GM18858 (cell line): ENCODE data around the gene SYF2.
"Not testable (repeated sequence)": the region's sequence is repeated elsewhere in the genome, so short reads cannot be mapped to it uniquely, and the experiment has no call there.

Source experiments
- ATAC-seq: cut with Tn5 transposase; IDR thresholded peaks from one replicate; pipeline ENCODE4 v1.9.1; 2021; ENCODE audit not compliant: unreplicated experiment

Gene SYF2

DNA sequence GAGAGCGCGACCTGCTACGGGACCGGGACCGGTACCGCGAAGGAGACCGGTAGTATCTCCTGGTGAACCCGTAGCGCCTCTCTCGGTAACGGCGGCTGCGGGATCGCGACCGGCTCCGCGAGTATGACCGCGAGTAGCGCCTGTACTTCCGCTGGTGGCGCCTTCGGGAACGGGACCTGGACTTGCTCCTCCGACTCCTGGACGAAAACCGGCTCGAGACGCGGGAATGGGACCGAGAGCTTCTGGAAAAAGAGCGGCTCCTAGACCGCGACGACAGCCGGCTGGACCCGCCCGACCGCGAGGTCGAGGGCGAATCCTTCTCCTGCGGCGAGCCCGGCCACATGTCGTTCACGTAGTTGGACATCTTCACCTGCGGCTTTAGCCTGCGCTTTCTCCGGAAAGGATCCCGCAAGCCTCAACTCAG lies 14.3 kb upstream of the SYF2 start:
- no peak for ATAC-seq

DNA sequence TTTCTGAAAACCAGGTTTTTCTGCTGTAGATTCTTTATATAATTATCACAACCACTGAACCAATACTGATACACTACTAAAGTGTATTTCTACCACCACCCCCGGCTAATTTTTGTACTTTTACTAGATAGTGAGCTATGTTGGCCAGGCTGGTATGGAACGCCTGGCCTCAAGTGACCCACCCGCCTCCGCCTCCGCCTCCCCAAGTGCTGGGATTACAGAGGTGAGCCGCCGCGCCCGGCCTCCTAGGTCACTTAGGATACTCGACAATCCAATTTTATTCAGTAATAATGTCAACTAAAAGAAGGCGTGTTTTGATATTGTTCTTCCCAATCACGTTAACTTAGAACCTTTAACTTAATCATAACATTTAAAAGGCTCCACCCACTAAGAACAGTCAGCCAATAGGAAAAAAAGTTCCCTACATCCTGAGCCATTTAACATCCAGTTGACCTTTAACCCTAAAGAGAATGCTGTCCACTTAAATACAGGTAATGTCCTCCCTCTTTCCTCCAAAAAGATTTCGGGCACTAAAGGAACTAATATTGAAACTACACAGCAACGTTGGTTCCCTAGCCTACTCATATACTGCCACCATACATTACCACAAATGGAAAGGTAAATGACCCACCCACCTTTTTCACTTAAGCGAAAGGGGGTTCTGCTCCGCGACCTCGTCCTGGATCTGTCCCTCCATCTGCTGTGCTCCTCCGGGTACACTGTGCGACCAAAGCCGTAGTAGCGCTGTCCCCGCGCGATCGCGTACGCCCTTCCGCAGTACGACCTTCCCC lies 13.7 kb upstream of the SYF2 start:
- no peak for ATAC-seq

GRCh38 chr1:25245393-25245792 lies 13.1 kb upstream of the SYF2 start:
- no peak for ATAC-seq

GRCh38 chr1:25243907-25244306 lies 11.6 kb upstream of the SYF2 start:
- no peak for ATAC-seq

DNA sequence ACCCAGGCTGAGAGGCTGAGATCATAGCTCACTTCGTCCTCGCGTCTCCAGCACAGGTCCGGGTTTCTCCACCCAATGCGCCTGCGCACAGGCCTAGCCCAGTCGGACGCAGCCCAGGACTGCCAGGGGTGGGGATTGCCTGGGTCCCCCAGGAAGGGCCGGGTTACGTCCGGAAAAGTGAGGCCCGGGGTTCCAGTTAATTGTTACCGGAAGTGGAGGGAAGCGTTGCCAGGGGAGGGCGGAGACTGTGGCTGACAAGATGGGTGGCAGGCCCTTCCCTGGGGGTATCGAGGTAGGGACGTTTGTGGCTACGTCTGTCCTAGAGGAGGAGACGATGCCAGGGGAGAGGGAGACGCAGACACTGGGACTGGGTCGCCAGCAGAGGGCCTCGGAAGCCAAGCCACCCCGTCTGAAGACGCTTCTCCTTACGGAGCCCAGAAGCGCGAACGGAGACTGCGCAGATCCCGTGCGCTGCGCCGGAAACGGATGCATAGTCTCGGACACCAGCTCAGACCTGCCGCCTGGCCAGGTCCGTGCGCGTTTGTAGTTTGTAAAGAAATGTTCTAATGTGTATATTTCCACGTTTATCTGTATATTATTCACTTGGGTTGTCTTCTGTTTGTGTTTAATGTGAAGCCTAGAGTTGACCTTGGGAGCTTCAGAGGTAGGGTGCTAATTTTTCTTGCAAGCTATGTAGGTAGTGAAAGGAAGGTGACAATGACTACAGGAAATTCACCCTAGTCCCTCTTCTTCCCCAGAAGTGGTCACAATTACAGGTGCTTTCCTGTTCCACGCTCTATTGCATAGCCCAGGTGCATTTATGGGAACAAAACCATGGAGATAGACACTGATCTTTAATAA lies 7.6 kb upstream of the SYF2 start:
- peak; percentile 43 for ATAC-seq

- ATAC-seq, result no peak
Observed at GRCh38 chr1:25238046-25238445, 5.7 kb upstream of the SYF2 start.

GRCh38 chr1:25236261-25236660 lies 4.0 kb upstream of the SYF2 start:
- ATAC-seq, result not testable (repeated sequence)

DNA sequence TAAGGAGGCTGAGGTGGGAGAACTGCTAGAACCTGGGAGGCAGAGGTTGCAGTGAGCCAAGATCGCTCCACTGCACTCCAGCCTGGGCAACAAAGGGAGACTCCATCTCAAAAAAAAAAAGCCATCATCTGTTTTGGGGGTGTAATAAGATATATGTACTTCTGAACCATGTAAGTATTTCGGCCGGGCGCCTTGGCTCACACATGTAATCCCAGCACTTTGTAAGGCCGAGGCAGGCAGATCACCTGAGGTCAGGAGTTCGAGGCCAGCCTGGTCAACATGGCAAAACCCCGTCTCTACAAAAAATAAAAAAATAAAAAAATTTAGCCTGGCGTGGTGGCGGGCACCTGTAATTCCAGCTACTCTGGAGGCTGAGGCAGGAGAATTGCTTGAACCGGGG lies 3.1 kb upstream of the SYF2 start:
- ATAC-seq, result not testable (repeated sequence)

DNA sequence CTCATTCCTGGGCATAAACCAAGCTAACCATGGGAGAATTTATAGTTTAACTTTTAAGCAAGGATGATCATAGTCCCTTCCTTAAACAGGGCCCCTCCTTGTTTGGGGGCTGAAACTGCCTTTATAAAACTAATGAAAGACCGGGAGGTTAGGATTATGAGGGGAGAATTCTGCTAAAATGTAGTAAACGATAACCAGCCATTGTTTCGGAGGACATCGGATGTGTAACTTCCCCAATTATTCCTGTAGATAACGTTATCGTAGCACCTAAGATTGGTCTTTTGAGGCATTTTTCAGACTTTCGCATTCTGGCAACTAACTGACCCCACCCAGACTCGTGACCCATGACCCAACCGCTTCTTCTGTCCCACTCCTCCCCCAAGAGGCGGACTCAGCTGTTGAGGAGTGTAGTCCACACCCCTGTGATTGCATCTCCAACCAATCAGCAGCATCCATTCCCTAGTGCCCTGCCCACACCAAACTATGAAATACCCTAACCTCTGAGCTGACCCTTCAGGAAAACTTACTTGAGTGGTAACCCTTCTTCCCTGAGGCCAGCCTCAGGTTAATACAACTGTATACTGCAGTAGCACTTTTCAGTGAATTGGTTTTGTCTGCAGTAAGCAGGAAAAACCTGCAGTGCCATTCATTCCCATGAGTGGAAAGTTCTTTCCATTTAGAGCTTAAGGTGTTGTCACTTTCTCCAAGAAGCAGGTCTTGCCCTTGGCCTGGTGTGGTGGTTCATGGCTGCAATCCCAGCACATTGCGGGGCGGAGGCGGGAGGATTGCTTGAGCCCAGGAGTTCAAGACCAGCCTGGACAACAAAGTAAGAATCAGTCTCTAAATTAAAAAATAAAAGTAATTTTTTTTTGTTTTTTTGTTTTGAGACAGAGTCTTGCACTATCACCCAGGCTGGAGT lies 823 bp upstream of the SYF2 start:
- peak; percentile 36 for ATAC-seq

- no peak for ATAC-seq
Observed at GRCh38 chr1:25223471-25223870, 8.8 kb downstream of the SYF2 start.

DNA sequence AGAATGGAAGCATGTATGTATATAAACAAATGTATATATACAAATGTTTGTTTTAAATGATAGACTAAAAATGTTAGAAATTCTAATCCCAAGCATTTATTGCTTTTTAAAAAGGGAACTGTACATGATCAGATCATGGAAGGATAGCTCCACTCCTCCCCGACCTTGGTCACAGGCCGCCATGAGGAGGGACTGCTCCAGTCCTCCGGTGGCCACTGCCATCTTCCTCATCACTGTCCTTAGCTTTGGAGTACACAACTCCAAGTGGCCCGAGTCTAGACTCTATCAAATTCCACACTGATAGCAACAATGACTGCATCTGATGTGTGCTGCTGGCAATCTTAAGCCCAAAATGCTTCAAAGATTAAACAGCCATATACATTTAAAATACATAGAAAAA lies 9.7 kb downstream of the SYF2 start:
- ATAC-seq, result no peak

DNA sequence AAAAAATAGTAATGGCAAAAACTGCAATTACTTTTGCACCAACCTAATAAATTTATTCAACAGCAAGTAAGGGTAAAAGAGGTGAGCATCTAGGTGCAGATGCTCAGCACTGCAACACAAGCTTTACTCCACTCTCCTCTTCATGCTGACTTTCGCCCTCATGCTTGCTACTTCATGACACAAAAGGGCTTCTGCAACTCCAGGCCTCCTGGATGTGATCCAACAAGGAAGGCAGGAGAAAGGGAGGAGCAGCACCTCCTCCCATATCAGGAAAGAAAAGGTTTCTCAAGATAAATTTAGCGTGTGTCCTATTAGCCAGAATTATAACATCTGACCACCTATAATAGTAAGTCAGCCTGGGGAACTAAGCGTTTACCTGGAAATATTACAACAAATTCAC lies 11.6 kb downstream of the SYF2 start:
- no peak for ATAC-seq

GRCh38 chr1:25219661-25220251 lies 12.5 kb downstream of the SYF2 start:
- ATAC-seq, result no peak

DNA sequence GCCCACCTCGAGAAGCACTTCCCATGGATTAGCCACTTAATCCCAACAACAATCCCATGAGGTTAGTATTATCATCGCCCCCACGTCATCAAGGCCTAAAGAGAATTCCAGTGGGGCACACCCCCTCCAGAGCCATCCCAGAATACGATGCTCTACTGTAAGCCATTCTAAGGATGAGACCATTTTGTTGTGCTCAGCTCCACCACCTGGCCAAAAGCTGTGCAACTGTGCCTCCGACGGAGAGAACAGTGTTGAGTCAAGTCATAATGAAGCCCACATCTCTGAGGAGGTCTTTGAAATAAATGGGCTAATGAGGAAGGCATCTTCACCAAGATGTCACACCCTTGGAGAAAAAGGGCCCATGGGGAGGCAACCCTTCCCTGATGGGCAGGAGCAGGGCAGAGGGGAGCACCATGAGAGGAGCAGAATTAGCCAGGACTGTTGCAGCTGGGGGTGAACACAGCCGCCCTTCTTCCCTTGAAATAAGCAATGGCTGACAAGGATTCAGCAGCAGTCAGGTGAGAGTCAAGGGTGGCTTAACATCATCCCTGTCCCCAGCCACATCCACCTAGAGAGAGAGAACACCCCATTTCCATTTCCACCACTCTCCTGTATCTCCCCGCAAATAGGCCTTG lies 14.6 kb downstream of the SYF2 start:
- ATAC-seq, result no peak

- ATAC-seq, result no peak
Observed at GRCh38 chr1:25217015-25217414, 15.3 kb downstream of the SYF2 start.

DNA sequence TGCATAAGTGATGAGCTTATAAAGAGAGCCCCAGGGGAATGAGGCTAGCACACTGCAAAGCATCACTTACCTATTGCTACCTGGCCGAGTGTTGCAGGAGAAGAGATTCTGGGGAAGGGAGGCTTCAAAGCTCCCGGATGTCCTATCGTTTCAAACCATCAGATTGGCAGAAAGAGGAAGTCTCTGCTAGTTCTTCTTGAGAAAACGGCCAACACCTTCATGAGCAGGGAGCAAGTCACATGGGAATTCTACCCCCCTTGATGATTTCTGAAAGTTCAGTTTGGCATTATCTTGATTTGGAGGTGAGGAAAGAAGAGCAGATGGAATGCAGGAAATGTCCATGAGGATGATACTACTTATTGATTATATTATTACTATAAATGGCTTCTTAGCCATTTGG lies 16.2 kb downstream of the SYF2 start:
- no peak for ATAC-seq

GRCh38 chr1:25212725-25213124 lies 19.6 kb downstream of the SYF2 start:
- no peak for ATAC-seq

- ATAC-seq, result no peak
Observed at GRCh38 chr1:25210728-25211127, 21.6 kb downstream of the SYF2 start.

DNA sequence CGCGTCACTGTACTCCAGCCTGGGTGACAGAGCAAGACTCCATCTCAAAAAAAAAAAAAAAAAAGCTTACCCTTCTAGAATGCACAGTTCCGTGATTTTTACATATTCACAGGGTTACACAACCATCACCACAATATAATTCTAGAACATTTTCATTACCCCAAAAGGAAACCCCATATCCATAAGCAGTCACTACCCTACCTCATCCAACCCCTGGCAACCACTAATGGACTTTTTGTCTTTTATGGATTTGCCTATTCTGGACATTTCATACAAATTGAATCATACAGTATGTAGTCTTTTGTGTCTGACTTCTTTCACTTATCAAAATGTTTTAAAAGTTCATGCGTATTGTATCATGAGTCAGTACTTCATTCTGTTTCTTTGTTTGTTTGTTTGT lies 22.8 kb downstream of the SYF2 start:
- ATAC-seq, result no peak

- ATAC-seq, result no peak
Observed at GRCh38 chr1:25208561-25209222, 23.6 kb downstream of the SYF2 start.
